Subcutaneous adipose tissue (tissue), 4 donors: Measurements from ENCODE around the gene EEF2K. TPM values are rescaled to one million over a fixed set of nuclear protein-coding genes. Genes with fewer than 3 reads are reported as not detected.

Experiments
- CTCF ChIP-seq: fragments of 450-650 bp; IDR thresholded peaks from one replicate; pipeline ENCODE4 v1.5.1; 2016; ENCODE audit warnings: low read depth, mild to moderate bottlenecking, control low read depth, antibody characterized with exemption, moderate library complexity
- total RNA-seq, 4 donors: library from RNA; depleted of rRNA; stranded (reverse); fragments of >200 nt; gene quantifications; one replicate each; pipeline ENCODE4 v1.1.0, GENCODE V29; 2016

The EEF2K gene
- total RNA-seq, 4 donors from 2014 or later = 24.6 to 55.6 (median 35.7) TPM

DNA sequence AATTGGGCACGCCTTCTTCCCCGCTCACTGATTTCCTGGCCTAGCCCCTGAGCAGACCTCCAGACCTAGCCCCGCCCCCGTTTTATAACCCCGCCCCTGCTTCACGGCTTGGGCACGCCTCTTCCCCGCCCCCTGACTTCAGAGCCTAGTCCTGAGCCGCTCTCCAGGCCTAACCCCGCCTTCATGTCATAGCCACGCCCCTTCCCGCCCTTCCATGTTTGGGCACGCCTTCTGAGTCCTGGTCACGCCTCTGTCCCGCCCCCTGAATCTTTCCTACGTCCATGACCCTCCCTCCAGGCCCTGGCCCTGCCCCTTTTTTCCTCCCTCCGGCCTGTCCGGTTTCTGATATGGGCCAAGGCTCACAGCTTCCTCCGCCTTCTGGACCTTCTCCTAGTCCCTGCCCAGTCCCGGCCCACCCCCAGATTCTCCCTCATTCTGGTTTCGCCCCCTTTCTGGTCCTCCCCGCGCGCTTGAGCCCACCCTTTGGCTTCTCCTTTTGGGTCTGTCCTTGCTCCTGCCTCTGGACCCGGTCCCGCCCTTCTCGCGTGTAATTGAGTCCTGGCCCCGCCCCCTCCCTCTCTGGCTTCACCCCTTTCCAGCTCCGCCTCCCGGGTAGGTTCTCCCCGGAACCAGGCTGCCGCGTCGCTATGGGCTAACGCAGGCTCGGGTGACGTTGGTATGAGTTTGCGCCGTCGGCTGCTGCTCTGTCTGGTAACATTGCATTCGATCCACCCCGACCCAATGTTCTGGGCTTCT lies 15.1 kb upstream of the EEF2K start:
- no peak for TF ChIP-seq CTCF

- TF ChIP-seq CTCF = no peak
Observed at GRCh38 chr16:22191532-22192260, 14.4 kb upstream of the EEF2K start.

- no peak for TF ChIP-seq CTCF
Observed at GRCh38 chr16:22192261-22193062, 13.6 kb upstream of the EEF2K start.

DNA sequence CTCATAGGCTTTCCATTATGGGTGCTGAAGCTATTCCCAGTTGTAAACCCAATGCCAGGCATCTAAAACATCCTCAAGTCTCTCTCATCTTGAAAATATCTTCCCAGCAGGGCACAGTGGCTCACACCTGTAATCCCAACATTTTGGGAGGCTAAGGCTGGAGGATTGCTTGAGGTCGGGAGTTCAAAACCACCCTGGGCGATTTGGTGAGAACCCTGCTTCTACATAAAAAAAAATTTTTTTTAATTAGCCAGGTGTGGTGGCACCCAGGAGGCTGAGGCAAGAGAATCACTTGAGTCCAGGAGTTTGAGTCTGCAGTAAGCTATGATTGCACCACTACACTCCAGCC lies 13.0 kb upstream of the EEF2K start:
- TF ChIP-seq CTCF = no peak

DNA sequence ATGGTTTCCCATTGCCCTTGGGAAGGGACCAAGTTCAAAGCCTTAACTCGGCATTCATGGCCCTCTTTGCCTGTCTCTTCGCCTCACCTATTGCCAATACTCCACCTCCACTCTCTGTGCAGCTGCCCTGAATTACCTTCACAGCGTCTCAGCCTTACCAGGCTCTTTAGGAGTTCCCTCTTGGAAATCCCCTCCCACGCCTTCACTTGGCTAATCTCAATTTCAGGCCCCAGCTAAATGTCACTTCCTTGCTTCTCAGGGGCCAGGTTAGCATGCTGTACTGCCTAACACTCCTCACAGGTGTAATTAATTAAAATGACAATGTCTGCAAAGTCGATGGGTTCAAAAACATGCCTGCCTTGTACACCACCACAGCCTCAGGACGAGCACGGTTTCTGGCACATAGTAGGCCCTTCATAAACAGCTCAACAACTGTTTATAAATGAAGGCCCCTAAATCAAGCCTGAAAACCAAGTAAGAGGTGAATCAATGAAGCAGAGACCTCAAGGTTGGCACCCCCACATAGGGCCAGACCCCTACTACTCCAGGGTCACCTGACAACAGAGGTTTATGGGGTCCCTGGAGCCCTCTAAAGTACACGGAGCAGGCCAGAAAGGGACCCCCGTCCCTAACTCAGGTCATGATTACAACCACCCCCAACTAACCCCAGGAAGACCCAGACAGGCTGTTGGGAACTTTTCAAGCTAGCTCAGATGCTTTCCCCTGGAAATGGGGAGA lies 11.2 kb upstream of the EEF2K start:
- TF ChIP-seq CTCF = no peak

GRCh38 chr16:22195445-22195694 lies 10.7 kb upstream of the EEF2K start:
- no peak for TF ChIP-seq CTCF
